Measurements from ENCODE around the gene SLC9A9.

DNA sequence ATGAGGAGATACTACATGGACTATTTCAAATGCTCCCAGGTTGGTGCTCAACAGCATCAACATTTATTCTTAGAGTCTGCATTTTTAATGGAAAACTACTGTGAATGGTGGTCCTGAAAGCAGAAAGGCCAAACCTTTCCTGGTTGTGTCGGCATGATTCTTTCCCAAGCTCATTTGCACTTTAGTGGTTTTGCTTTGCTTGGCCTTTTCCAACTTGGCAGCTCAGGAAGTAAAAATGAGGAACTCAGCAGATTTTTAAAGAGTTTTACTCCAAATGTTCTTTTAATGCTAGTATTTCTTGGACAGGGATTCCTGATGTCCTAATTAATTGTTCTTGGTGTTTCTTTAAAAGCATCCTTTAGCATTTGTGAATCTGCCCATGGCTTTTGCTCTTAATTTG lies 197.4 kb downstream of the SLC9A9 start:
- TF ChIP-seq RAD21 (IDR thresholded peaks at IDR 0.05) (no peak), FOXA1 (IDR thresholded peaks at IDR 0.05) (no peak), JUND (IDR thresholded peaks at IDR 0.05) (no peak), TAF1 (conservative IDR thresholded peaks at IDR 0.05) (no peak), YY1 (IDR thresholded peaks at IDR 0.05) (no peak), GABPA (IDR thresholded peaks at IDR 0.05 in 1 of 2, conservative IDR thresholded peaks at IDR 0.05 in 1 of 2) (no peak), SP1 (IDR thresholded peaks at IDR 0.05) (no peak), HNF4G (IDR thresholded peaks at IDR 0.05) (no peak), EGR1 (IDR thresholded peaks at IDR 0.05; ENCODE audit: low read depth in 2 of 2) (no peak), REST (IDR thresholded peaks at IDR 0.05) (no peak)
- TF ChIP-seq, protein P1, sequence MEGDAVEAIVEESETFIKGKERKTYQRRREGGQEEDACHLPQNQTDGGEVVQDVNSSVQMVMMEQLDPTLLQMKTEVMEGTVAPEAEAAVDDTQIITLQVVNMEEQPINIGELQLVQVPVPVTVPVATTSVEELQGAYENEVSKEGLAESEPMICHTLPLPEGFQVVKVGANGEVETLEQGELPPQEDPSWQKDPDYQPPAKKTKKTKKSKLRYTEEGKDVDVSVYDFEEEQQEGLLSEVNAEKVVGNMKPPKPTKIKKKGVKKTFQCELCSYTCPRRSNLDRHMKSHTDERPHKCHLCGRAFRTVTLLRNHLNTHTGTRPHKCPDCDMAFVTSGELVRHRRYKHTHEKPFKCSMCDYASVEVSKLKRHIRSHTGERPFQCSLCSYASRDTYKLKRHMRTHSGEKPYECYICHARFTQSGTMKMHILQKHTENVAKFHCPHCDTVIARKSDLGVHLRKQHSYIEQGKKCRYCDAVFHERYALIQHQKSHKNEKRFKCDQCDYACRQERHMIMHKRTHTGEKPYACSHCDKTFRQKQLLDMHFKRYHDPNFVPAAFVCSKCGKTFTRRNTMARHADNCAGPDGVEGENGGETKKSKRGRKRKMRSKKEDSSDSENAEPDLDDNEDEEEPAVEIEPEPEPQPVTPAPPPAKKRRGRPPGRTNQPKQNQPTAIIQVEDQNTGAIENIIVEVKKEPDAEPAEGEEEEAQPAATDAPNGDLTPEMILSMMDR (IDR thresholded peaks at IDR 0.05; ENCODE audit: low read depth, low read length, missing input control), result no peak
